Breast epithelium (tissue), 4 donors: ENCODE measurements around the gene CD55. TPM values are rescaled to one million over a fixed set of nuclear protein-coding genes. Genes with fewer than 3 reads are reported as not detected.

ENCODE experiments used
- DNase-seq, 2 donors: peaks; one replicate each; pipeline ENCODE4 v3.0.0-alpha.2; 2019; ENCODE audit warnings: low spot score in 2 of 2
- H3K27ac ChIP-seq, 2 donors: fragments of 200-600 bp; sonication (generic) in 1 of 2; one replicate each; pipeline ENCODE4 v1.5.1; 2016 to 2019; ENCODE audit warnings: mild to moderate bottlenecking in 1 of 2
- H3K27me3 ChIP-seq, 2 donors: fragments of 200-600 bp; sonication (generic) in 1 of 2; one replicate each; pipeline versions ENCODE4 v1.5.1 to v1.6.0; 2017 to 2019; ENCODE audit warnings: control low read depth in 1 of 2, mild to moderate bottlenecking in 1 of 2
- H3K36me3 ChIP-seq: fragments of 200-600 bp; one replicate; pipeline ENCODE4 v1.5.1; 2019
- H3K4me1 ChIP-seq, 2 donors: fragments of 200-600 bp; sonication (generic); one replicate each; pipeline ENCODE4 v1.5.1; 2016 to 2019; ENCODE audit warnings: control low read depth in 1 of 2
- H3K4me3 ChIP-seq, 3 donors: fragments of 200-600 bp; sonication (generic); 1 replicate in 2 of 3; 2 replicates in 1 of 3; pipeline ENCODE4 v1.5.1; 2016 to 2019; ENCODE audit warnings: mild to moderate bottlenecking in 3 of 3, moderate library complexity in 2 of 3
- H3K9me3 ChIP-seq, 2 donors: fragments of 200-600 bp; sonication (generic) in 1 of 2; one replicate each; pipeline ENCODE4 v1.5.1; 2016 to 2019; ENCODE audit warnings: control low read depth in 1 of 2
- POLR2A ChIP-seq: fragments of 450-650 bp; IDR thresholded peaks from one replicate; pipeline ENCODE4 v1.6.1; 2016; ENCODE audit warnings: antibody characterized with exemption, mild to moderate bottlenecking, moderate library complexity
- POLR2AphosphoS5 ChIP-seq, 3 donors: sonication (generic); formaldehyde crosslinking; IDR thresholded peaks; one replicate each; pipeline ENCODE4 v1.6.1; 2017; ENCODE audit warnings: antibody characterized with exemption in 3 of 3
- intact Hi-C: fragments of 100-400 bp; cut with DNase I; formaldehyde crosslinking; loops from one replicate; pipeline ENCODE4 v1.15.1; 2023; ENCODE audit warnings: low total_unique reads
- total RNA-seq, 3 donors: library from RNA; depleted of rRNA; stranded (reverse); fragments of >200 nt; gene quantifications; one replicate each; pipeline ENCODE4 v1.1.0, GENCODE V29; 2016
- TF ChIP-seq, protein P1 (sequence below), 3 donors: fragments of 450-650 bp; IDR thresholded peaks; one replicate each; pipeline ENCODE4 v1.5.1; 2016 to 2017; ENCODE audit warnings: antibody characterized with exemption in 3 of 3, mild to moderate bottlenecking in 3 of 3, moderate library complexity in 3 of 3

CD55 gene, protein sequence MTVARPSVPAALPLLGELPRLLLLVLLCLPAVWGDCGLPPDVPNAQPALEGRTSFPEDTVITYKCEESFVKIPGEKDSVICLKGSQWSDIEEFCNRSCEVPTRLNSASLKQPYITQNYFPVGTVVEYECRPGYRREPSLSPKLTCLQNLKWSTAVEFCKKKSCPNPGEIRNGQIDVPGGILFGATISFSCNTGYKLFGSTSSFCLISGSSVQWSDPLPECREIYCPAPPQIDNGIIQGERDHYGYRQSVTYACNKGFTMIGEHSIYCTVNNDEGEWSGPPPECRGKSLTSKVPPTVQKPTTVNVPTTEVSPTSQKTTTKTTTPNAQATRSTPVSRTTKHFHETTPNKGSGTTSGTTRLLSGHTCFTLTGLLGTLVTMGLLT
- 100 to 1,000 TPM in 1 of 3 donors, 10 to 100 TPM in 2; 65.4 to 132 (median 67.8) TPM for total RNA-seq

DNA sequence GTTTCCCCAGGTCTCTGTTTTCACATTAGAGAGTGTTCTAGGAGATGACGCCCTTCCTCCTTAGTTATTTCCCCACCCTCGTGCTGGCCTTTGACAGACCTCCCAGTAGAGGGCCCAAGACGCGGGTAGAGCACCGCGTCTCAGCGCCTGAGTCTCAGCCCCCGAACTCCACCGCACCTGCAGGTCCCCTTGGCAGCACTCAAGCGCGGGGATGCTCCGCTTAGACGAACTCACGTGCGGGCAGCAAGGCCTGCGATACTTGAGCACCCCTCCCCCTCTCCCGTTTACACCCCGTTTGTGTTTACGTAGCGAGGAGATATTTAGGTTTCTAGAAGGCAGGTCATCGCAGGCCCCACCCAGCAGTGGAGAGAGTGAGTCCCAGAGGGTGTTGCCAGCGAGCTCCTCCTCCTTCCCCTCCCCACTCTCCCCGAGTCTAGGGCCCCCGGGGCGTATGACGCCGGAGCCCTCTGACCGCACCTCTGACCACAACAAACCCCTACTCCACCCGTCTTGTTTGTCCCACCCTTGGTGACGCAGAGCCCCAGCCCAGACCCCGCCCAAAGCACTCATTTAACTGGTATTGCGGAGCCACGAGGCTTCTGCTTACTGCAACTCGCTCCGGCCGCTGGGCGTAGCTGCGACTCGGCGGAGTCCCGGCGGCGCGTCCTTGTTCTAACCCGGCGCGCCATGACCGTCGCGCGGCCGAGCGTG lies at the start of gene CD55:
CD55 (plus strand) TSS at position 600 of the 711 bp plus-strand sequence; CDS start at position 688, 88 bp downstream.
- H3K27me3 ChIP-seq: no peaks in the 10 kb centered on the region
- no peaks in the 10 kb centered on the region for H3K4me1 ChIP-seq
- H3K27ac ChIP-seq: peak within 1 kb of the TSS; percentile 98
- DNase-seq: peak; percentile 97 to 98
- no peaks in the 10 kb centered on the region for H3K9me3 ChIP-seq
- peak; percentile 82 for TF ChIP-seq POLR2A
- TF ChIP-seq, protein P1, sequence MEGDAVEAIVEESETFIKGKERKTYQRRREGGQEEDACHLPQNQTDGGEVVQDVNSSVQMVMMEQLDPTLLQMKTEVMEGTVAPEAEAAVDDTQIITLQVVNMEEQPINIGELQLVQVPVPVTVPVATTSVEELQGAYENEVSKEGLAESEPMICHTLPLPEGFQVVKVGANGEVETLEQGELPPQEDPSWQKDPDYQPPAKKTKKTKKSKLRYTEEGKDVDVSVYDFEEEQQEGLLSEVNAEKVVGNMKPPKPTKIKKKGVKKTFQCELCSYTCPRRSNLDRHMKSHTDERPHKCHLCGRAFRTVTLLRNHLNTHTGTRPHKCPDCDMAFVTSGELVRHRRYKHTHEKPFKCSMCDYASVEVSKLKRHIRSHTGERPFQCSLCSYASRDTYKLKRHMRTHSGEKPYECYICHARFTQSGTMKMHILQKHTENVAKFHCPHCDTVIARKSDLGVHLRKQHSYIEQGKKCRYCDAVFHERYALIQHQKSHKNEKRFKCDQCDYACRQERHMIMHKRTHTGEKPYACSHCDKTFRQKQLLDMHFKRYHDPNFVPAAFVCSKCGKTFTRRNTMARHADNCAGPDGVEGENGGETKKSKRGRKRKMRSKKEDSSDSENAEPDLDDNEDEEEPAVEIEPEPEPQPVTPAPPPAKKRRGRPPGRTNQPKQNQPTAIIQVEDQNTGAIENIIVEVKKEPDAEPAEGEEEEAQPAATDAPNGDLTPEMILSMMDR (IDR thresholded peaks at IDR 0.05): peak in 2 of 3 donors; percentile 8 to 32
- peak; percentile 70 to 91 (median 89) for TF ChIP-seq POLR2AphosphoS5 (IDR thresholded peaks at IDR 0.05)
- no peaks in the 10 kb centered on the region for H3K36me3 ChIP-seq
- peak within 1 kb of the TSS; percentile 81 to 91 (median 82) for H3K4me3 ChIP-seq
- intact Hi-C loops: no loop called here

DNA sequence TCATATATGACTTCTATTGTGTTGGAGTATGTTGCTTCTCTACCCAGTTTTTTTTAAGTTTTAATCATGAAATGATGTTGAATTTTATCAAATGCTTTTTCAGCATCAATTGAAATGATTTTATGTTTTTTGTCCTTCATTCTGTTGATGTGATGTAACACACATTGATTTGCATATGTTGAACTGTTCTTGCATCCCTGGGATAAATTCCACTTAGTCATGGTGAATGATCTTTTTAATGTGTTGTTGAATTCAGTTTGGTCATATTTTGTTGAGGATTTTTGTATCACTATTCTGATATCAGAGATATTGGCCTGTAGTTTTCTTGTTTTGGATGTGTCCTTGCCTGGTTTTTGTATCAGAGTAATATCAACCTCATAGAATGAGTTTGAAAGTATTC lies 46.6 kb upstream of the CD55 start:
- Histone ChIP-seq H3K4me1 (no peaks in the 10 kb centered on the region), H3K27me3 (no peaks in the 10 kb centered on the region), H3K36me3 (no peaks in the 10 kb centered on the region), H3K27ac (no peak overlapping the region), H3K4me3 (no peak overlapping the region), H3K9me3 (no peaks in the 10 kb centered on the region)
- intact Hi-C loops: no loop called here
- TF ChIP-seq, protein P1 (IDR thresholded peaks at IDR 0.05): no peak
- TF ChIP-seq POLR2A (no peak), POLR2AphosphoS5 (IDR thresholded peaks at IDR 0.05) (no peak)
- DNase-seq: no peak

DNA sequence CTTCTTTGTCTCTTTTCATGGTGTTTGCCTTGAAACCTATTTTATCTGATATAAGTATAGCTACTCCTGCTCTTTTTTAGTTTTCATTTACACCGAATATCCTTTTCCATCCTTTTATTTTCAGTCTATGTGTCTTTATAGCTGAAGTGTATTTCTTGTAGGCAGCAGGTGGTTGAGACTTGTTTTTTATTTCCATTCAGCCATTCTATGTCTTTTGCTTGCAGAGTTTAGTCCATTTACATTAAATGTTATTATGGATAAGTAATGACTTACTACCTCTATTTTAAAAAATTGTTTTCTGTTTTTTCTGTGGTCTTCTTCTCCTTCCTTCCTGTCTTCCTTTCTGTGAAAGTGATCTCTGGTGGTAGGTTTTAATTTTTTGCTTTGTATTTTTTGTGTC lies 45.0 kb upstream of the CD55 start:
- intact Hi-C loops: no loop called here
- Histone ChIP-seq H3K9me3 (no peaks in the 10 kb centered on the region), H3K4me3 (no peak overlapping the region), H3K4me1 (no peaks in the 10 kb centered on the region), H3K27ac (no peak overlapping the region), H3K36me3 (no peaks in the 10 kb centered on the region), H3K27me3 (no peaks in the 10 kb centered on the region)
- TF ChIP-seq, protein P1 (IDR thresholded peaks at IDR 0.05): no peak
- TF ChIP-seq POLR2AphosphoS5 (IDR thresholded peaks at IDR 0.05) (no peak), POLR2A (no peak)
- DNase-seq: no peak

DNA sequence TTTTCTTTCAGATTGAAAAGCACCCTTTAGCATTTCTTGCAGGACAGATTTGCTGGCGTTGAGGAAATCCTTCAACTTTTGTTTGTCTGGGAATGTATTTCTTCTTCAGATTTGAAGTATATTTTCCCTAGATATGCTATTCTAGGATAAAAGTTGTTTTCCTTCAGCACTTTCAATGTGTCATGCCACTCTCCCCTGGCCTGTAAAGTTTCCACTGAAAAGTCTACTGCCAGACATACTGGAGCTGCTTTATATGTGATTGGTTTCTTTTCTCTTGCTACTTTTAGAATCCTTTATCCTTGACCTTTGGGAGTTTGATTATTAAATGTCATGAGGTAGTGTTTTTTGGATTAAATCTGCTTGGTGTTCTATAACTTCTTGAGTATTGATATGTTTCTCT lies 44.2 kb upstream of the CD55 start:
- TF ChIP-seq POLR2AphosphoS5 (IDR thresholded peaks at IDR 0.05) (no peak), POLR2A (no peak)
- TF ChIP-seq, protein P1 (IDR thresholded peaks at IDR 0.05): no peak

DNA sequence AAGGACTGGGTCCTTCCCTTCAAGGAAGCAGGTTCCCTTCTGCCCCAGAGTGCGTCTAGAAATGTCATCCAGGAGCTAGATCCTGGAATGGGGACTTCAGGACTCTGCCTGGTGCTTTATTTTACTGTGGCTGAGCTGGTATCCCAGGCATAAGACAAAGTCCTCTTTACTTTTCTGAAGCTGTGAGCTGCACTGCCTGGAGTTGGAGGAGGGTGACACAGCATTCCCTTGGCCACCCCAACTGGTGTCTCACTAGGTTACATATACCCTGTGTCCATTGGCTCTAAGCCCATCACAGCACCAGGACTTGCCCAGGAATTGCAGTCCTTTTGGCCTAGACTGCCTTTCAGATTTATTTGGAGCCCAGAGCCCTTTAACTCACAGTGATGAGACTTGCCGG lies 41.8 kb upstream of the CD55 start:
- intact Hi-C loops: no loop called here
- no peaks in the 10 kb centered on the region for H3K27me3 ChIP-seq
- DNase-seq: no peak
- H3K27ac ChIP-seq: no peak overlapping the region
- H3K4me1 ChIP-seq: no peaks in the 10 kb centered on the region
- no peak for TF ChIP-seq POLR2AphosphoS5 (IDR thresholded peaks at IDR 0.05)
- TF ChIP-seq, protein P1 (IDR thresholded peaks at IDR 0.05): no peak
- TF ChIP-seq POLR2A: no peak
- no peaks in the 10 kb centered on the region for H3K36me3 ChIP-seq
- H3K9me3 ChIP-seq: no peaks in the 10 kb centered on the region
- H3K4me3 ChIP-seq: no peak overlapping the region

More for the DNA sequence above, 44.2 kb upstream of the CD55 start:
- no peaks in the 10 kb centered on the region for H3K36me3 ChIP-seq
- intact Hi-C loops: no loop called here
- no peak for DNase-seq
- H3K4me3 ChIP-seq: no peak overlapping the region
- no peaks in the 10 kb centered on the region for H3K27me3 ChIP-seq
- no peaks in the 10 kb centered on the region for H3K9me3 ChIP-seq
- no peak overlapping the region for H3K27ac ChIP-seq
- H3K4me1 ChIP-seq: no peaks in the 10 kb centered on the region
